NCI-H2227 treated with DMSO at 0.1 percent for 48 hours (cell line): ENCODE results near the gene FDPS.
"Not testable (repeated sequence)": the region's sequence is repeated elsewhere in the genome, so short reads cannot be mapped to it uniquely, and the experiment has no call there.

Experiments used
- DNase-seq: peaks from one replicate; lab custom pipeline; 2025; lab: John Stamatoyannopoulos, UW

Gene FDPS

DNA sequence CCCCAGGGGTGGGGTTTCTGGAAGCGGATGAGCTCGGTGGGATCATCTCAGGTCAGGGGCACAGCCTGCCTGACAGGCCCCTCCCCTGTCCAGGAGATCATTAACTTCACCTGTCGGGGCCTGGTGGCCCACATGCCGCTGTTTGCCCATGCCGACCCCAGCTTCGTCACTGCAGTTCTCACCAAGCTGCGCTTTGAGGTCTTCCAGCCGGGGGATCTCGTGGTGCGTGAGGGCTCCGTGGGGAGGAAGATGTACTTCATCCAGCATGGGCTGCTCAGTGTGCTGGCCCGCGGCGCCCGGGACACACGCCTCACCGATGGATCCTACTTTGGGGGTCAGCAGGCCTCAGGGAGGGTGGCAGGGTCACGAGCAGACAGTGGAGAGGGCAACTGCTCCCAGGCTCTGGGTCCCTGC is 23.0 kb upstream of the FDPS start:
- no peak for DNase-seq

DNA sequence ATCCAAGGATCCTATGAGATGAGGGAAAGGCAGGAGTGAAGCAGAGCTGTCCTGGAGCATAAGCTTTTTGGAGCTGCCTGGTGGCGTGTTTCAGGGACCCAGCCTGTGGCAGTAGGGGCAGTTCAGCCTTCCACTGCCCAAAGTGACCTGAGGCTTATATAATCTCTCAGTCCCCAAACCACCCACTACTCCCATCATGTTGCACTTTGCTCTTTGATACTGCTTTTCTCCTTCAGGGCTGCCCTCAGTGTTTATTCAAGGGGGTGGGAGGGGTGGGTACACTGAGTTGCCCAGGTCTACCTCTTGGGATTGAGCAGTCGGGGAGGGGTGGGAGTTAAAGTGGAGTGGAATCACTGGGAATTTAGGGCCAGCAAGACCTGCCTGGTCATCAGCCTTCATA is 22.1 kb upstream of the FDPS start:
- no peak for DNase-seq

DNA sequence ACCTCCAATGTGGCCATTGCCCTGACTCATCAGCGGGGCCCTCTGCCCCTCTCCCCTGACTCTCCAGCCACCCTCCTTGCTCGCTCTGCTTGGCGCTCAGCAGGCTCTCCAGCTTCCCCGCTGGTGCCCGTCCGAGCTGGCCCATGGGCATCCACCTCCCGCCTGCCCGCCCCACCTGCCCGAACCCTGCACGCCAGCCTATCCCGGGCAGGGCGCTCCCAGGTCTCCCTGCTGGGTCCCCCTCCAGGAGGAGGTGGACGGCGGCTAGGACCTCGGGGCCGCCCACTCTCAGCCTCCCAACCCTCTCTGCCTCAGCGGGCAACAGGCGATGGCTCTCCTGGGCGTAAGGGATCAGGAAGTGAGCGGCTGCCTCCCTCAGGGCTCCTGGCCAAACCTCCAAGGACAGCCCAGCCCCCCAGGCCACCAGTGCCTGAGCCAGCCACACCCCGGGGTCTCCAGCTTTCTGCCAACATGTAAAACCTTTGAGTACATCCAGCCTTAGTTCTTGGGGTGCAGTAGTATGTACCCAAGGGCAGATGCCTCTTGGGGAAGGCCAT is 20.6 kb upstream of the FDPS start:
- no peak for DNase-seq

DNA sequence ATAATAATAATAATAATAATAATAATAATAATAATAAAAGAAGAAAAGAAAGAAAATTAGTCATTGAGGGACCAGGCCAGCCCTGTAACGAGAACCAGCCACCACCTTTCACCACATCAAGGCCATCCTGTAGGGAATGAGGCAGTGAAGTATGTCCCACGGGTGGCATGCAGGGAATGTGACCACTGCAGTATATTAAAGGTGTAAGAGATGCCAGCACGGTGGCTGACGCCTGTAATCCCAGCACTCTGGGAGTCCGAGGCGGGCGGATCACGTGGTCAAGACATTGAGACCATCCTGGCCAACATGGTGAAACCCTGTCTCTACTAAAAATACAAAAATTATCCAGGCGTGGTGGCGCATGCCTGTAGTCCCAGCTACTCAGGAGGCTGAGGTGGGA is 17.7 kb upstream of the FDPS start:
- DNase-seq = not testable (repeated sequence)

DNA sequence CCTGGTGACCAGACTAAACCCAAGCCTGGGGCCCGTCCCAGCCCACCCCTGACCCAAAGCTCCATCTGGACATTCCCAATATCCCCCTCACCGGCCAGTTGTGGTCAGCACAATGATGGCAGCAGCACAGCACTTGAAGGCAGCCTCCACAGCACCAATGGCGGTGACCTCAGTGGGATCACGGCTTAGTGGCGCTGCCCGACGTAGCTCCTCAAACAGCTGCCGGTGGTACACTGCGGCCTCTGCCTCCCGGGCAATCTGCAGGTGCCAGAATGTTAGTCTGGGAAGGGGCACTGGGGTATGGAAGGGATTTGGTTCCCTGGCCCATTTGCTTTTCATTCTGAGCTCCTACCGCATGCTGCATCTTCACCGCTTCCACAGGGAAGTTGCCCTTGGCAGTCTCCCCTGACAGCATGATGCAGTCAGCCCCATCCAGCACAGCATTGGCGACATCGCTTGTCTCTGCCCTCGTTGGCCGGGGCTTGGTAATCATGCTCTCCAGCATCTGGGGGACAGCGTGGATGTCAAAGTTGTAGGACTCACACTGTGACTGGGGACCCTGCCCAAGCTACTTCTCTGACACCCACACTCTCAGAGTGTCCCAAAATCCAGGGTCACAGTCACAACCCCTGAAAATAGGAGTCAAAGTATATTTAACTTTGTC is 15.4 kb upstream of the FDPS start:
- DNase-seq = no peak

DNA sequence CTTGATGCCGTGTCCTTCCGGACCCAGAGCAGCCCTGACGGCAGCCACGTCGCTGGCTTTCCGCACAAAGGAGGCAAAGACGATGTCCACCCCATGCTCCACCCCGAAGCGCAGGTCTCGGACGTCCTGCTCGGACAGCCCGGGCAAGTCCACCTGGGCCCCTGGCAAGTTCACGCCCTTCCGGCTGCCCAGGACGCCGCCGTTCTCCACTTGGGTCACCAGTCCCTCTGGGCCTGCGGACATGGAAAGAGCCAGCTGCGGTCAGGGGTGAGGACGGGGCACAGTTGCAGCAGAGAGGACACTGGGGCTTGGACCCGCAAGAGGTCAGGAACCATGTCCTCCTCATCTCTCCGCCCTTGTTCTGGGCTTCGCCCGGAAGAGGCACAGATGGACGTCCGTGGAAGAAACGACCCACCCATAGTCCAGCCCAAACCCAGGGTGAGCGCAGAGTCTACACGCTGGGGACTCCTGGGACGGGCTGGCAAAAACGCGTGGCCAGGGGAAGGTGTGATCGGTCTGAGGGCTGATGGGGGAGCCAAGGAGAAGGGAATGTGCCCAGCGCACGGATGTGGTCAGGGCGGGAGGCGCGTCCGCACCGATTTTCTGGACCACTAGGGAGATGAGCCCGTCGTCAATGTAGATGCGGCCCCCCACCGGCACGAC is 14.0 kb upstream of the FDPS start:
- no peak for DNase-seq

DNA sequence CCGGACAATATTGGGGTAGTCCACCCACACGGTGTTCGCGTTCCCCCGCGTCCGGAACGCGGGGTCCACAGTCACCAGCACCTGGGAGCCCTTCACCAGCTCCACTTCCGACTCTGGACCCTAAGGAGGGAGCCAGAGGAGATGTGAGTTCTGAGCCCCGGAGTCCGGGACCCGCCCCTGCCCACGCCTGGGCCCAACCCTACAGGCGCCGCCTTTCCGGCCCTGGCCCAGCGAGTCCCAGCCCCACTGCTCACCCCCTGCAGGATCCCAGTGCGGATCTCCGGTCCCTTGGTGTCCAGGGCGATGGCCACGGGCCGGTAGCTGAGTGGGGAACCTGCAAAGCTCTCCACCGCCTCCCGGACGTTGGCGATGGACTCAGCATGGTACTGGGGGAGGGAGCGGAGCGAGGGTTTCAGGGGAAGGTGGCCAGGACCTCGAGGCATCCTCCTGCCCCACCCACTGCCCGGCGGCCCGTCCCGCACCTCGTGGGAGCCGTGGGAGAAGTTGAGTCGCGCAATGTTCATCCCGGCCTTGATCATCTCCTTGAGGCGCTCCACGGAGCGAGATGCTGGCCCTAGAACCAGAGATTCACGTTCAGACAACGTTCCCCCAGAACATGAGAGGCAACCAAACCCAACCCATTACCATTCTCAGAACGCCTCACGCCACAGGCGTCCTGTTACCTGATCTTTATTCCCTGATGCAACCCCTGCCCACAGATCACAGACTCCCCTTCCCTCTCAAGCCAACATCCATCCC is 13.3 kb upstream of the FDPS start:
- DNase-seq = no peak

DNA sequence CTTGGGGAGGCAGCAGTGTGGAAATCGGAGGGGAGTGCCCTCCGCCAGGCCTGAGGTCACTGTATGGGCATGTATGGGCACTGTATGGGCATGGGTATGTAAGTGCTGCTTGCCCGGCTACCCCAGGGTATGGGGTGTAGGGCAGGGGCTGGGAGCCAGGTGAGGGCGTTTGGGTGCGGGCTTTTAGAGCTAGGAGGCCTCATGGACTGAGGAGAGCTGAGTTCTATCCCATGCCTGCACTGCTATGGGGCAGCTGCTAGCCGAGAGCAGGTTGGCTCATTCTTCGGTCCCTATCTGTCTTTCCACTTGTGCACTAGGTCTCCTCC is 12.8 kb upstream of the FDPS start:
- DNase-seq = no peak

DNA sequence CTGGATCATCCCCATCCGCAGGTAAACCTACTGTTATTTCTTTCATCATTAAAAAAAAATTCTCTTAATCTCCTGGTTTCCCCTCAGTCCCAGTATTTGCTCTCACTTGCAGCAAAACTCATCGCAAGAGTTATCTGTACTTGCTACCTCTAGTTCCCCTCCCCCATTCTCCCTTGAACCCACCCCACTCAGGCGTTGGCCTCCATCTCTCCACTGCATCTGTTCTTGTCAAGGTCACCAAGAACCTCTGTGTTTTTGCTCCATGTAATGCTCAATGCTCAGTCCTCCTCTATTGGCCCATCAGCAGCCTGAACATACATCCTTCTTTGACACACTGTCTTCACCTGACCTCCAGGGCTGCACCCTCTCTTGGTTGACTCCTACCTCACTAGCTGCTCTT is 12.0 kb upstream of the FDPS start:
- no peak for DNase-seq

DNA sequence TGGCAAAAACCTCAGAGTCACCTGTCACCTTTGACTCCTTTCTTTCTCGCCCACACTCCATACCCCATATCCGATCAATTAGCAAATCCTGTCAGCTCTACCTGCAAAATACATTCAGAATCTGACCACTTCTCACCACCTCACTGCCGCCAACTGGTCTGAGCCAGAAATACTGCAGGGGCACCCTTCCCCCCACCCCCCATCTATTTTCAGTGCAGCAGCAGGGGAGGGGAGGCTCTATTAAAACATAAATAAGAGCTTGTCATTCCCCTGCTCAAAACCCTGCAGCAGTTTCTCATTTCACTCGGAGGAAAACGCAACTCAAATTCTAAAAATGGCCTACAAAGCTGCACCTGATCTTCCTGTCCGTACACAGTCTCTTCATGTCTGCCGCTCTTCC is 11.3 kb upstream of the FDPS start:
- peak; percentile 35 for DNase-seq

DNA sequence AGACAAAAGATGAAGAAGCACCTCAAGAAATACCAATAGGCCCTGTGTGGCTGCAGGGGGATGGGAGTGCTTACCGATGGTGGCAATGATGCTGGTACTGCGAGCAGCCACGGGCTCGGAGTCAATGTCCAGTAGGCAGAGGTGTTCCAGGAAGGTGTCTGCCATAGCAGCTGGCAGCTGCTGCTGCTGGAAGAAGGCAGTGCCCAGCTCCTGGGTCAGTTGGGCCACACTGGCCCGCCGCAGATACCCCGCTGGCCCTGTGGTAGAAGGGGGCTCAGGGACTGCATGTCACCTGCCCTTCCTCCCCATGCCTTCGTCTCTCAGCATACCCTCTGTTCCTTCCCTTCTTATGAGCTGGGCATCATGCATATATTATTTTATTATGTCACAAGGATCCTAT is 8.6 kb upstream of the FDPS start:
- DNase-seq = no peak

DNA sequence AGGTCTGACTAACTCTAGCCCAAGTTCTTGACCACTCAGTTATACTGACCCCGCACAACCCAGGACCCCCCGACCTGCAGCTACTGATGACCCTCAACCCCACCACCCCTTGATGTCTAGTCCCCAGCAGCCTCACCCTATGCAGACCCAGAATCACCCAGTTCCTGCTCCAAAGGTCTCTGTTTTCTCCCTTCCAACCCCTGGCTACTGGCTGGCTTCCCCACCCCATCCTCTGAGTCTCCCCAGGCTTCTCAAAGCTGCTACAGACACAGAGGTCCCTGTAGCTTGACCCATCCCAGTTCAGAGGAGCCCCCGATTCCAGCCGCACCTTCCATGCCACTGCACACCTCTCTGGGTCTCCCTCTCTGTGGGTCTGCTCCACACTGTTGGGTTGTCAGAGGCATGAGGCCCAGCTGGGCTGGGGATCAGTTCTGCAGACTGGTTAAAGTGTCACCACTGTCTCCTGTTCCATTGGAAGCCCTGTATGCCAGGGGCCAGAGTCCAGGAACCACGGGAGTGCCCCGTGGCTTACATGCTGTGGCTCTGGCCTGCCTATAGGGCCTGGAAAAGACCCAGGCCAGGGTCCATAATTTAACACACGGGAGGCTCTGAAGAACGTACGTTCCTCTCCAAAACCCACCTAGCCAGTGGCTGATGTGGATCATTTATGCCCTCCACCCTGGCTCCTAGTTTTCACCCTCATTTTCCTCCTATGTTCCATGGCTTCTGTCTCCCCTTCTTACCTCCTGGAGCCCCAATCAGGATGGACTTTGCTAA is 7.9 kb upstream of the FDPS start:
- DNase-seq = no peak

DNA sequence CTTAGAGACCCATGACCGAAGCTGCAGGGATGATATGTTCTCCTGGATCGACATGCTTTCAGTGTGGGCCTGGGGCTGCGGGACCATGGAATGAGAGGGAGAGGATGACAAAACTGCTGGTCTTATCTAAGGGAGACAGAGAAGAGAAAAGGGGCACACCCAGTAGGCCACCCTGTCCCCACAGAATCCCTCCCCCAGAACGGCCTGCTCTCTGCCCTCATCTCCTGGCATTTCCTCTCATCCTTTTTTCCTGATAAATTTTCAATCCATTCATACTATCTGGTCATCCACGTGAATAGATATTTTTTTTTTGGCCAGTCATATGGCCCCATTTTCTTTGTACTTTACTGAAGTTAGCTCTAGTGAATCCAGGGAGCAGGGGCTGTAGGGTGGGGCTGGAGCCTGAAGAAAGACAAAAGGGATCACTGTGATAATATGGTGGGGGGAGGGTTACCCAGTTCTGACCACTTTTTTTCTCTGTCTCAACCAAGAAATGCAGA is 7.3 kb upstream of the FDPS start, which contains the start of gene PKLR:
Gene PKLR (minus strand): TSS at position 97 of the 500 bp plus-strand sequence. CDS start 43 bp downstream, at position 54.
- no peak for DNase-seq

DNA sequence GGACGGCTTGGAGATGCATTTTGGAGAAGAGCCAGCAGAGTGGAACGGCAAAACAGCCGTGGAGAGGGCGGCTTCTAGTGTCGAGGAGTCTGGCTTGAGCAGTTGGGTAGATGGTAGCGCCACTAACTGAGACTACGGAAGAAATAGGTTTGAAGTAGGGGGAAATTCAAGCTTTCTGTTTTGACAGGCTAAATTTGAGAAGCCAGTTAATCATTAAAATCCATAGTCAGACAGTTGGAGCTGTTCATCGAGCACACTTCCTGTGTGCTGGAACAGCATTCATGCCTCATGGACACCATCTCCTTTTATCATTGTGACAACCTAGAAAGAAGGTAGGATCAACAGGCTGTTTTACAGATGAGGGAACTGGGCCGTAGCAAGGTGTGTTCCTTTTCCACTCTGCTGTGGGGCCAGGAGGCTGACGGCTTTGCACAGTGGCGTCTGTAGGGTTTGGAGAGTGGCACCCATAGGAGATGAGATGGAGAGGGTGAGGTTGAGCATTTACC is 4.1 kb upstream of the FDPS start:
- DNase-seq = no peak

DNA sequence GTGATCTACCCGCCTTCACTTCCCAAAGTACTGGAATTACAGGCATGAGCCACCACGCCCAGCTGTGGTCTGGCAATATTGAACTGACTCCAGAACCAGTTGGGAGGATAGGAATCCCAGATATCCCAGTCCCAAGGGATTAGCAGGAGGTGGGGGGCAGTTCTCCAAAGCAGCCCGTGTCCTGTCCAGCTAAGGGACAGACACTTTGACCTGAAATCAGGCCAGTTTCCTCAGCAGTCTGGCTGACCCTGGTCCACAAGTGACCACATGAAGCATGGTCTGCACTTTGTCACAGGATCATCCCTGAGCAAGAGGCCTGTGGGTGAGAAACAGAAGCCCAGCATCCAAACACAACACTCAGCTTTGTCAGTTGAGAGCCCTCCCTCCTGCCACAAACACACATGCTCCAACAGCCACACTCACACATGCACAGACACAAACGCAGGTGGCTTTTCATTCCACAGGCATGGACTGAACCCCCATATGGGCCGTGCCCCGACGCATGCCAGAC is 2.7 kb upstream of the FDPS start:
- no peak for DNase-seq

DNA sequence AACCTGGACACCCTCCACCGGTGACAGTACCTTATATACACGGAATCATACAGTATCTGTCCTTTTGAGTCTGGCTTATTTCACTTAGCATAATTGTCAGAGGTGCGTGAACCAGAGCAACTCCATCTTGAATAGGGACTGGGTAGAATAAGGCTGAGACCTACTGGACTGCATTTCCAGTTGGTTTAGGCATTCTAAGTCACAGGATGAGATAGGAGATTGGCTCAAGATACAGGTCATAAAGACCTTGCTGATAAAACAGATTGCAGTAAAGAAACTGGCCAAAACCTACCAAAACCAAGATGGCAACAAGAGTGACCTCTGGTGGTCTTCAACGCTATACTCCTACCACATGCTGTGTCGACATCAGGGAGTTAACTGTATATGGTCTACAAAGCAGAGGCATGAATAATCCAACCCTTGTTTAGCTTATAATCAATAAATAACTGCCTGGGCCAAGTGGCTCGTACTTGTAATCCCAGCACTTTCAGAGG is 1.4 kb upstream of the FDPS start:
- peak; percentile 13 for DNase-seq

DNA sequence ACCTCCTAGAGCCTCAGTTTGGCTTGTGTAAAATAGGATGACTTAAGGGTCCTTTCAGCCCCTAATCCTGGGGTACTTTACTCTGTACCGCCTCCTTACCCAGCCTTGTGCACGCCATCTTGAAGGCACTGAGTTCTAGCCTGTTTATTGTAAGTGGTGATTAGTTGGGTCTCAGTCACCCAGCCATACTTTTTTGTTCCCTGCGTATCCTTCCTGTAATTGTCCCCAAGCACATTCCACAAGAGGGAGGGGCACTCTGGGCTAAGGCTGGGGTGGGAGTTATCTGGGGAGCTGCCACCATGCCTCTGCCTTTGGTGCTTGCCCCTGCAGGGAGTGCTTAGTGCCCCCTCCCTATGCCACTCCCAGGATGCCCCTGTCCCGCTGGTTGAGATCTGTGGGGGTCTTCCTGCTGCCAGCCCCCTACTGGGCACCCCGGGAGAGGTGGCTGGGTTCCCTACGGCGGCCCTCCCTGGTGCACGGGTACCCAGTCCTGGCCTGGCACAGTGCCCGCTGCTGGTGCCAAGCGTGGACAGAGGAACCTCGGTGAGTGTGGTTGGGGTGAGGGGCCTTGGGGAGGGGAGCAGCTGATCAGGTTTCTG is 856 bp downstream of the FDPS start:
- DNase-seq = no peak

DNA sequence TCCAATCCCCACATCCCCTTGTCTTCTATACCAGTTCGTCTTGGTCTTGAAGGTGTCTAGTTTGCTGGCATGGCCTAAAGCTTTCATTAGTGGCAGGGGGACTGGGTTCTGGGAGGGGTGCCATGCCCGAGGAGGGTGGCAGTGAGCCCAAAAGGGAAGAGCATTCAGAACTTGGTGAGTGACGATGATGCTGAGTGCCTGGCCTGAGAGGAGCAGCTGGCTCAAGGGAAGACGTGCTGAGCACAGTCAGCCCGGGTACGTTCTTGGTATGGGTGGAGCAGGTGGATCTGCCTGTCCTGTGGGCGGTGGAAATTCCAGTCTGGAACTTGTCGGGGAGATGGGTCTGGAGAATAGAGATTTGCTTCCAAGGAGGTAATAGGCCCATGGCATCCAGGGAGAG is 4.6 kb downstream of the FDPS start:
- DNase-seq = no peak

DNA sequence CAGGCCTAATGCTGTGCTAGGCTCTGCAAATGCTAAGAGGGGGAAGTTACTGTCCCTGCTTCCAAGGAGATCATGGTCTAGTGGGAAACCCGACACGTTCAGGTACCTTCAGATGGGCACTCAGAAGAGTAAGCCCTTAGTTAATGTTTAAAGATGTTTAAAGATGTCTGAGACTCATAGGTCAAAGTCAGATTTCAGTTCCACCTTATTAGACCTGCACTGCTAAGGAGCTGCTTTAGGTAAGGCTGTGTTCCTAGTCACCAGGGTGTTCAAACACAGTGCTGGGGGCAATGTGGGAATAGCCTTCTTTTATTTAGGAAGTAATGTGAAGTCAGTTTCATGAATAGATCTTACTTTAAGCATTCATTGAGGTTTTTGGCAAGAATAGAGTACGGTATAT is 8.3 kb downstream of the FDPS start:
- no peak for DNase-seq

DNA sequence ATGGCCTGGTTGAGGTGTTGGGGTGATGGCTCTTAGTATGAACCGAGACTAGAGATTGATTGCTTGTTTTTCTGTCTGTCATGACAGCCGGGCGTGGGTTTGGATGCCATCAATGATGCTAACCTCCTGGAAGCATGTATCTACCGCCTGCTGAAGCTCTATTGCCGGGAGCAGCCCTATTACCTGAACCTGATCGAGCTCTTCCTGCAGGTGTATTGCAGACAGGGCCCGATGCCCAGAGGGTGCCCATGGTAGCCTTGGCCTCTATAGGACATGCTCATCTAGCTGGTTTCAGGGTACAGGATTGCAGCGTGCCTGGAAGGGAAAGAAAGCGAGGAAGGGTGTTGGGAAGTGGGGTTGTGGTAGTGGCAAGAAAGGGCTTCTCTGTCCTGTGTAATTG is 9.4 kb downstream of the FDPS start:
- DNase-seq = no peak

DNA sequence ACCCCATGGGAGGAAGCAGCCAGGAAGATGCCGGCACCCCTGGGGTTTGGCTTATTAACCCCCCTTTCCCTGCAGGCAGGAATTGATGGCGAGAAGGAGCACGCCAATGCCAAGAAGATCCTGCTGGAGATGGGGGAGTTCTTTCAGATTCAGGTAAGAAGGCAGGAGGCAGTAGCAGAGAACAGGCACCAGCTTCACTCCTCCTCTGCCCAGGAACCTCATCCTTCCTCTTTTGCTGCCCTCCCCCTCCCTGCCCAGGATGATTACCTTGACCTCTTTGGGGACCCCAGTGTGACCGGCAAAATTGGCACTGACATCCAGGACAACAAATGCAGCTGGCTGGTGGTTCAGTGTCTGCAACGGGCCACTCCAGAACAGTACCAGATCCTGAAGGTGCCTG is 10.9 kb downstream of the FDPS start:
- DNase-seq = no peak
